Uterus (tissue), 4 donors: ENCODE results near the gene FYTTD1. TPM values are rescaled to one million over a fixed set of nuclear protein-coding genes. Genes with fewer than 3 reads are reported as not detected.

Experiments
- DNase-seq, 2 donors: peaks; one replicate each; pipeline ENCODE4 v3.0.0-alpha.2; 2019 to 2020
- H3K27ac ChIP-seq, 2 donors: fragments of 200-600 bp; sonication (generic); 1 replicate in 1 of 2; 2 replicates in 1 of 2; pipeline ENCODE4 v1.5.1; 2016 to 2018
- H3K27me3 ChIP-seq, 2 donors: fragments of 200-600 bp; sonication (generic); one replicate each; pipeline ENCODE4 v1.5.1; 2018 to 2019; ENCODE audit warnings: control low read depth in 1 of 2
- H3K36me3 ChIP-seq, 2 donors: fragments of 200-600 bp; sonication (generic); one replicate each; pipeline ENCODE4 v1.5.1; 2019; ENCODE audit warnings: control low read depth in 1 of 2
- H3K4me1 ChIP-seq, 2 donors: fragments of 200-600 bp; sonication (generic); one replicate each; pipeline ENCODE4 v1.5.1; 2018 to 2019; ENCODE audit warnings: control low read depth in 1 of 2
- H3K4me3 ChIP-seq, 2 donors: fragments of 200-600 bp; sonication (generic); 1 replicate in 1 of 2; 2 replicates in 1 of 2; pipeline ENCODE4 v1.5.1; 2018 to 2019; ENCODE audit warnings: mild to moderate bottlenecking in 1 of 2
- H3K9me3 ChIP-seq, 2 donors: fragments of 200-600 bp; sonication (generic); one replicate each; pipeline ENCODE4 v1.5.1; 2019; ENCODE audit warnings: control low read depth in 1 of 2
- POLR2A ChIP-seq, 2 donors: fragments of 450-650 bp; IDR thresholded peaks; one replicate each; pipeline ENCODE4 v1.6.1; 2016; ENCODE audit warnings: antibody characterized with exemption in 2 of 2, mild to moderate bottlenecking in 1 of 2, moderate library complexity in 1 of 2
- intact Hi-C: fragments of 100-400 bp; cut with DNase I; formaldehyde crosslinking; loops from one replicate; pipeline ENCODE4 v1.15.1; 2023; ENCODE audit warnings: low total_unique reads
- total RNA-seq, 4 donors: library from RNA; depleted of rRNA in 3 of 4; stranded (reverse); fragments of >200 nt in 3 of 4; gene quantifications; one replicate each; pipeline versions ENCODE4 v1.1.0 to v1.2.4, GENCODE V29; 2014 to 2023
- TF ChIP-seq, protein P1 (sequence below), 4 experiments: fragments of 200-600 bp in 2 of 4; fragments of 450-650 bp in 2 of 4; sonication (generic) in 2 of 4; IDR thresholded peaks; one replicate each; pipeline ENCODE4 v1.5.1; 2016 to 2019; ENCODE audit warnings: antibody characterized with exemption in 4 of 4, mild to moderate bottlenecking in 2 of 4, moderate library complexity in 1 of 4
- donor health status: DM: yes; HTN: yes; CAD: no.

The FYTTD1 gene
- total RNA-seq, 4 donors from 2014 or later, result 22.5 to 100 (median 45.5) TPM

DNA sequence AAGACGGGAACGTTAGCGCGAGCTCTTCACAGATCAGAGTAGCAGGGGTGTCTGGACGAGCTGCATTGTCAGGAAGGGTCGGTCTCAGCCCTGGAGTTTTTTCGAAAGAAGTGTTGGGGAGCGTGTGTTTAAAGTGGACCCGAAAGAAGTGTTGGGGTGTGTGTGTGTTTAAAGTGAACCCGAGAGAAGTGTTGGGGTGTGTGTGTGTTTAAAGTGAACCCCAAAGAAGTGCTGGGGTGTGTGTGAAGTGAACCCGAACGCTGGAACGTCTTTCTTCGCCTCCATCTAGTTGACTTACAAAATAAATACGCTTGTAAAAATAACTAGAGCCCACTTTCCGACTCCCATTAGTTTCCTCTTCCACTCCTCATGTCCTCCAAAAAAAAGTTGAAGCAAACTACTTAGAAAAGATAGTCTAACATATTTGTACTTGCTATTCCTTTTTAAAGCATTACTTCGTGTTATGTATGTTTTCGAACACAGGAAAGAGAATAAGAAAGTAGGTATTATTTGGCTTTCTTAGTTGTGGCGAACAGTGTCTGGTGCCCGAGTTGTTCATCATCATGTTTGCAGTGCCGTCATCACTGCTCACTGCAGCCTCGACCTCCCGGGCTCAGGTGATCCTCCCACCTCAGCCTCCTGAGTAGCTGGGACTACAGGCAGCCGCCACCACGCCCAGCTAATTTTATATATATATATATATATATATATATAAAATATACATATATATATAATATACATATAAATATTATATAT lies 42.4 kb downstream of the FYTTD1 start:
- peaks cover 0 to 4% of the 10 kb centered on the region in 2 donors for H3K4me1 ChIP-seq
- DNase-seq, result no peak
- no peaks in the 10 kb centered on the region for H3K36me3 ChIP-seq
- peak overlapping the region; percentile 57 to 97 for H3K4me3 ChIP-seq
- TF ChIP-seq, protein P1, sequence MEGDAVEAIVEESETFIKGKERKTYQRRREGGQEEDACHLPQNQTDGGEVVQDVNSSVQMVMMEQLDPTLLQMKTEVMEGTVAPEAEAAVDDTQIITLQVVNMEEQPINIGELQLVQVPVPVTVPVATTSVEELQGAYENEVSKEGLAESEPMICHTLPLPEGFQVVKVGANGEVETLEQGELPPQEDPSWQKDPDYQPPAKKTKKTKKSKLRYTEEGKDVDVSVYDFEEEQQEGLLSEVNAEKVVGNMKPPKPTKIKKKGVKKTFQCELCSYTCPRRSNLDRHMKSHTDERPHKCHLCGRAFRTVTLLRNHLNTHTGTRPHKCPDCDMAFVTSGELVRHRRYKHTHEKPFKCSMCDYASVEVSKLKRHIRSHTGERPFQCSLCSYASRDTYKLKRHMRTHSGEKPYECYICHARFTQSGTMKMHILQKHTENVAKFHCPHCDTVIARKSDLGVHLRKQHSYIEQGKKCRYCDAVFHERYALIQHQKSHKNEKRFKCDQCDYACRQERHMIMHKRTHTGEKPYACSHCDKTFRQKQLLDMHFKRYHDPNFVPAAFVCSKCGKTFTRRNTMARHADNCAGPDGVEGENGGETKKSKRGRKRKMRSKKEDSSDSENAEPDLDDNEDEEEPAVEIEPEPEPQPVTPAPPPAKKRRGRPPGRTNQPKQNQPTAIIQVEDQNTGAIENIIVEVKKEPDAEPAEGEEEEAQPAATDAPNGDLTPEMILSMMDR (IDR thresholded peaks at IDR 0.05), result no peak
- no peak for TF ChIP-seq POLR2A (IDR thresholded peaks at IDR 0.05)
- intact Hi-C loops, result no loop called here
- H3K27me3 ChIP-seq, result no peaks in the 10 kb centered on the region
- H3K27ac ChIP-seq, result peak overlapping the region; percentile 90 to 96
- no peaks in the 10 kb centered on the region for H3K9me3 ChIP-seq

- no peaks in the 10 kb centered on the region for H3K36me3 ChIP-seq
- intact Hi-C loops, result no loop called here
- no peak for TF ChIP-seq POLR2A (IDR thresholded peaks at IDR 0.05)
- TF ChIP-seq, protein P1 (IDR thresholded peaks at IDR 0.05), result no peak
- H3K9me3 ChIP-seq, result no peaks in the 10 kb centered on the region
- peaks cover 0 to 4% of the 10 kb centered on the region in 2 donors for H3K4me1 ChIP-seq
- H3K27ac ChIP-seq, result no peak overlapping the region
- no peak overlapping the region for H3K4me3 ChIP-seq
- no peaks in the 10 kb centered on the region for H3K27me3 ChIP-seq
- no peak for DNase-seq
Observed at GRCh38 chr3:197793247-197793646, 43.6 kb downstream of the FYTTD1 start.

DNA sequence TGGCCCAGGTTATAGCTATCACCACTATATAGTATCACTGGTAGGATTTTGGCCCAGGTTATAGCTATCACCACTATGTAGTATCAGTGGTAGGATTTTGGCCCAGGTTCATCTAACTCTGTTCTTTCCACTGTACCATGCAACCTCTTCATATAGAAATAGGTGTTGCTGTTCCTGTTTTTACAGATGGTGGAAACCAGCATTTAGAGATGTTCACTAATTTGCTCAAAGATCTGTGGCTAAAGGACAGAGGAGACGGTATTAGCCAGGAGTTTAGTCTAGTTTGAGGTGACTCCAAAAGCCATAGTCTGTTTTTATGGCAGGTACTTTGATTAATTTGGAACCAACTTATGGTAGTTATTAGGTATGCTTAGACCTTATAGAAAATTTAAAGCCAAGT lies 44.4 kb downstream of the FYTTD1 start:
- H3K36me3 ChIP-seq, result no peaks in the 10 kb centered on the region
- peaks cover 0 to 4% of the 10 kb centered on the region in 2 donors for H3K4me1 ChIP-seq
- H3K4me3 ChIP-seq, result no peak overlapping the region
- no peak overlapping the region for H3K27ac ChIP-seq
- intact Hi-C loops, result no loop called here
- DNase-seq, result no peak
- TF ChIP-seq, protein P1 (IDR thresholded peaks at IDR 0.05), result no peak
- H3K9me3 ChIP-seq, result no peaks in the 10 kb centered on the region
- H3K27me3 ChIP-seq, result no peaks in the 10 kb centered on the region

DNA sequence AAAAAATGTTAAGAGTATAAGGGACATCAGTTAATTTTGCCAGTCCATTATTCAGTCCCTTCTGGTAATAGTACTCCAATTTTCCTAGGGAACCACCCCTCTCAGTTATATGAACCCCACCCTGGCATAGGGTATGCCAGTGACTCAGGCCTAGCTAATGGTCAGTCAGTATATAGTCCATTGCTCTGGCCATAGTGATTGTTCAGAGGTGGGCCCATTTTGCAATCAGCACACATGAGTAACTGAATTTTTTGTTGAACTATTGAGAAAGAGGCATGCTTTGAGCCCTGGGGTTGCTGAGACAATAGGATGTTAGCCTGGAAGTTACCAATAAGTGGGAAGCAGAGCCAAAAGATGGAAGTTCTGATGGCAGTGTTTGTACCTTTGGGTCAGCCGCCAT lies 45.5 kb downstream of the FYTTD1 start:
- Histone ChIP-seq H3K27ac (no peak overlapping the region), H3K4me1 (peaks cover 0 to 4% of the 10 kb centered on the region in 2 donors)
- TF ChIP-seq, protein P1 (IDR thresholded peaks at IDR 0.05), result no peak
- TF ChIP-seq POLR2A (IDR thresholded peaks at IDR 0.05), result no peak

GRCh38 chr3:197796087-197796486 lies 46.4 kb downstream of the FYTTD1 start:
- no peak overlapping the region for H3K4me3 ChIP-seq
- H3K9me3 ChIP-seq, result no peaks in the 10 kb centered on the region
- peaks cover 0 to 4% of the 10 kb centered on the region in 2 donors for H3K4me1 ChIP-seq
- H3K27ac ChIP-seq, result no peak overlapping the region
- no peaks in the 10 kb centered on the region for H3K27me3 ChIP-seq
- intact Hi-C loops, result no loop called here
- no peak for DNase-seq
- no peak for TF ChIP-seq POLR2A (IDR thresholded peaks at IDR 0.05)
- TF ChIP-seq, protein P1 (IDR thresholded peaks at IDR 0.05), result no peak
- H3K36me3 ChIP-seq, result no peaks in the 10 kb centered on the region

More for the DNA sequence above, 45.5 kb downstream of the FYTTD1 start:
- no peaks in the 10 kb centered on the region for H3K9me3 ChIP-seq
- no peaks in the 10 kb centered on the region for H3K27me3 ChIP-seq
- no peak overlapping the region for H3K4me3 ChIP-seq
- intact Hi-C loops, result no loop called here
- no peaks in the 10 kb centered on the region for H3K36me3 ChIP-seq
- DNase-seq, result no peak
